SK-N-SH (cell line): ENCODE measurements around the gene TBPL2. TPM values are rescaled to one million over a fixed set of nuclear protein-coding genes. Genes with fewer than 3 reads are reported as not detected.

Experiments used
- CTCF ChIA-PET: fragments of 300-600, 350-600 bp; formaldehyde crosslinking; extraction: SDS; loops from one replicate; lab custom pipeline; 2021; lab: Yijun Ruan, JAX
- POLR2A ChIA-PET: fragments of 350-600 bp; sonication (Branson Sonifier 250); formaldehyde crosslinking; extraction: SDS; loops from one replicate; lab custom pipeline; 2020; ENCODE audit warnings: antibody characterized with exemption, inconsistent platforms; lab: Yijun Ruan, JAX
- DNase-seq: peaks from one replicate; pipeline ENCODE4 v3.0.0; 2012
- H2AFZ ChIP-seq: fragments of 200-600 bp; sonication (generic); 2 replicates; pipeline ENCODE4 v1.8.1; 2016; ENCODE audit warnings: antibody characterized with exemption, mild to moderate bottlenecking, low read depth
- H3F3A ChIP-seq: fragments of 200-600 bp; sonication (generic); replicated peaks from 2 replicates; pipeline ENCODE3; 2016; ENCODE audit warnings: antibody characterized with exemption, mild to moderate bottlenecking; ENCODE audit not compliant: insufficient read depth
- H3K27ac ChIP-seq, 2 experiments: fragments of 200-500 bp in 1 of 2; fragments of 200-600 bp in 1 of 2; sonication (Bioruptor generic) in 1 of 2; sonication (generic), shearing (Covaris generic) in 1 of 2; 2 replicates each; pipeline versions ENCODE4 v1.5.1 to v1.6.1; 2014 to 2016; ENCODE audit warnings: low read depth in 2 of 2, inconsistent platforms in 1 of 2, low read length in 1 of 2, mild to moderate bottlenecking in 1 of 2, mixed read lengths in 1 of 2
- H3K27me3 ChIP-seq: fragments of 200-600 bp; sonication (generic), shearing (Covaris generic); 2 replicates; pipeline ENCODE4 v1.6.1; 2016; ENCODE audit warnings: mixed run types; ENCODE audit not compliant: insufficient read depth
- H3K36me3 ChIP-seq, 2 experiments: fragments of 200-500 bp in 1 of 2; fragments of 200-600 bp in 1 of 2; sonication (Bioruptor generic) in 1 of 2; sonication (generic) in 1 of 2; replicated peaks in 1 of 2; 2 replicates each; pipeline versions ENCODE3 to v1.5.1; 2014 to 2016; ENCODE audit warnings: low read length in 1 of 2, mild to moderate bottlenecking in 1 of 2; ENCODE audit not compliant: insufficient read depth in 2 of 2, control insufficient read depth in 1 of 2
- H3K4me1 ChIP-seq, 2 experiments: fragments of 200-500 bp in 1 of 2; fragments of 200-600 bp in 1 of 2; sonication (Bioruptor generic) in 1 of 2; sonication (generic), shearing (Covaris generic) in 1 of 2; 2 replicates each; pipeline versions ENCODE4 v1.5.1 to v1.6.1; 2014 to 2016; ENCODE audit warnings: low read depth in 1 of 2, low read length in 1 of 2, mixed run types in 1 of 2; ENCODE audit not compliant: insufficient read depth in 2 of 2, control insufficient read depth in 1 of 2
- H3K4me2 ChIP-seq: fragments of 200-600 bp; sonication (generic), shearing (Covaris generic); 2 replicates; pipeline ENCODE4 v1.6.1; 2017; ENCODE audit warnings: mixed run types
- H3K4me3 ChIP-seq, 2 experiments: fragments of 200-500 bp in 1 of 2; fragments of 200-600 bp in 1 of 2; sonication (Bioruptor generic) in 1 of 2; sonication (generic), shearing (Covaris generic) in 1 of 2; 2 replicates each; pipeline versions ENCODE4 v1.5.1 to v1.8.1; 2014 to 2016; ENCODE audit warnings: low read depth in 2 of 2, inconsistent platforms in 1 of 2, low read length in 1 of 2, mild to moderate bottlenecking in 1 of 2, mixed read lengths in 1 of 2, moderate library complexity in 1 of 2
- H3K79me2 ChIP-seq: fragments of 200-600 bp; sonication (generic); 2 replicates; pipeline ENCODE4 v1.8.1; 2017; ENCODE audit warnings: mild to moderate bottlenecking; ENCODE audit not compliant: insufficient read depth
- H3K9ac ChIP-seq: fragments of 200-600 bp; sonication (generic); 2 replicates; pipeline ENCODE4 v1.6.1; 2017; ENCODE audit warnings: mixed run types
- H3K9me2 ChIP-seq: fragments of 200-600 bp; sonication (generic); 2 replicates; pipeline ENCODE4 v1.6.1; 2017; ENCODE audit warnings: mixed run types
- H3K9me3 ChIP-seq: fragments of 200-600 bp; sonication (generic); 2 replicates; pipeline ENCODE4 v1.6.1; 2017; ENCODE audit warnings: mixed run types, mild to moderate bottlenecking, moderate library complexity
- H4K20me1 ChIP-seq: fragments of 200-600 bp; sonication (generic); 2 replicates; pipeline ENCODE4 v1.6.1; 2017; ENCODE audit warnings: mild to moderate bottlenecking, mixed run types; ENCODE audit not compliant: insufficient read depth
- CHD2 ChIP-seq: fragments of 150-350 bp; IDR thresholded peaks from 2 replicates; pipeline ENCODE4 v1.6.1; 2018; ENCODE audit warnings: low read length; ENCODE audit not compliant: partially characterized antibody
- CTCF ChIP-seq: fragments of 200-600 bp; sonication (generic); IDR thresholded peaks from 2 replicates; pipeline ENCODE4 v1.6.1; 2017; ENCODE audit warnings: antibody characterized with exemption, mild to moderate bottlenecking, moderate library complexity
- ELF1 ChIP-seq: IDR thresholded peaks from 2 replicates; pipeline ENCODE4 v1.4.0; 2012
- EP300 ChIP-seq, 2 experiments: IDR thresholded peaks; 2 replicates each; pipeline versions ENCODE4 v1.4.0 to v1.6.1; 2012; ENCODE audit warnings: borderline replicate concordance in 1 of 2, low read depth in 1 of 2, low read length in 1 of 2
- FOSL2 ChIP-seq: IDR thresholded peaks from 2 replicates; pipeline ENCODE4 v1.4.0; 2012; ENCODE audit warnings: low read depth, mild to moderate bottlenecking, moderate library complexity, borderline replicate concordance
- FOXJ3 ChIP-seq: sonication (generic); formaldehyde crosslinking; IDR thresholded peaks from 2 replicates; pipeline ENCODE4 v1.5.1; 2020; ENCODE audit warnings: mild to moderate bottlenecking, missing genetic modification reagents
- FOXM1 ChIP-seq: IDR thresholded peaks from 2 replicates; pipeline ENCODE4 v1.4.0; 2012; ENCODE audit warnings: low read depth, mild to moderate bottlenecking
- GABPA ChIP-seq: IDR thresholded peaks from 2 replicates; pipeline ENCODE4 v1.4.0; 2012; ENCODE audit warnings: low read depth, mild to moderate bottlenecking
- GATA2 ChIP-seq: sonication (generic); formaldehyde crosslinking; IDR thresholded peaks from 2 replicates; pipeline ENCODE4 v1.5.0; 2020; ENCODE audit warnings: mild to moderate bottlenecking, missing genetic modification reagents
- MEF2A ChIP-seq: IDR thresholded peaks from 2 replicates; pipeline ENCODE4 v1.4.0; 2012; ENCODE audit warnings: low read depth, borderline replicate concordance
- MXI1 ChIP-seq: IDR thresholded peaks from 2 replicates; pipeline ENCODE4 v1.6.1; 2012; ENCODE audit warnings: mild to moderate bottlenecking, low read depth, low read length, improper control_type of control experiment
- NFIC ChIP-seq: IDR thresholded peaks from 2 replicates; pipeline ENCODE4 v1.4.0; 2012; ENCODE audit warnings: borderline replicate concordance
- NRF1 ChIP-seq: IDR thresholded peaks from 2 replicates; pipeline ENCODE4 v1.6.1; 2012; ENCODE audit warnings: low read depth, mild to moderate bottlenecking, low read length
- POLR2AphosphoS5 ChIP-seq: IDR thresholded peaks from 2 replicates; pipeline ENCODE4 v1.6.1; 2012; ENCODE audit warnings: low read depth, low read length
- RAD21 ChIP-seq: IDR thresholded peaks from 2 replicates; pipeline ENCODE4 v1.6.1; 2012; ENCODE audit warnings: mild to moderate bottlenecking, low read length
- RXRA ChIP-seq: IDR thresholded peaks from 2 replicates; pipeline ENCODE4 v1.4.0; 2012; ENCODE audit warnings: low read depth, mild to moderate bottlenecking, borderline replicate concordance
- SMC3 ChIP-seq: IDR thresholded peaks from 2 replicates; pipeline ENCODE4 v1.6.1; 2012; ENCODE audit warnings: low read depth, low read length, improper control_type of control experiment
- TAF1 ChIP-seq: IDR thresholded peaks from 2 replicates; pipeline ENCODE4 v1.6.1; 2012; ENCODE audit warnings: low read depth, mild to moderate bottlenecking, low read length, moderate library complexity, borderline replicate concordance
- TCF12 ChIP-seq: IDR thresholded peaks from 2 replicates; pipeline ENCODE4 v1.4.0; 2012
- TEAD4 ChIP-seq: IDR thresholded peaks from 2 replicates; pipeline ENCODE4 v1.4.0; 2012; ENCODE audit warnings: mild to moderate bottlenecking, borderline replicate concordance; ENCODE audit not compliant: insufficient read depth
- USF1 ChIP-seq: IDR thresholded peaks from 2 replicates; pipeline ENCODE4 v1.4.0; 2012; ENCODE audit warnings: low read depth, borderline replicate concordance
- ZBTB33 ChIP-seq: IDR thresholded peaks from 2 replicates; pipeline ENCODE4 v1.4.0; 2012; ENCODE audit warnings: low read depth, borderline replicate concordance
- WGBS: methylation state at CpG from one replicate; pipeline ENCODE4 v1.1.6; 2017; ENCODE audit warnings: low lambda C conversion rate; 5-methylcytosine and 5-hydroxymethylcytosine counted together
- polyA plus RNA-seq, 3 experiments: library from polyadenylated mRNA; depleted of rRNA; stranded (reverse); fragments of >200 nt; gene quantifications; 2 replicates each; pipeline ENCODE4 v1.2.3, GENCODE V29; 2012

TBPL2 gene
- polyA plus RNA-seq, 1 of the 3 experiments (the other 2 are of a cell fraction): not detected

GRCh38 chr14:55401751-55402150 lies 38.7 kb downstream of the TBPL2 start (continued):
- TF ChIP-seq TEAD4 (no peak), MEF2A (no peak), GABPA (no peak), CTCF (no peak), ELF1 (no peak)

GRCh38 chr14:55399852-55400251 lies 40.6 kb downstream of the TBPL2 start:
- WGBS: 77% methylated on average over 2 of the region's 2 CpGs
- no peak overlapping the region for H3K4me2 ChIP-seq
- H3K9me2 ChIP-seq: 0 out of 2 replicates have a peak, but pooled peaks cover 3% of the 10 kb centered on the region
- peak overlapping the region in 1 of 2 experiments; percentile 67; a peak in 1 of 4 replicates for H3K27ac ChIP-seq
- H3K27me3 ChIP-seq: no peaks in the 10 kb centered on the region
- peaks cover 21% of the 10 kb centered on the region for H4K20me1 ChIP-seq
- no peaks in the 10 kb centered on the region for H3F3A ChIP-seq
- DNase-seq: no peak
- ChIA-PET POLR2A (no interaction called here), CTCF (no interaction called here)
- H3K79me2 ChIP-seq: peaks cover 50% of the 10 kb centered on the region
- no peak overlapping the region for H3K9ac ChIP-seq
- no peak for TF ChIP-seq GATA2
- TF ChIP-seq FOSL2: no peak
- TF ChIP-seq USF1: no peak
- no peak for TF ChIP-seq CHD2
- TF ChIP-seq ZBTB33: no peak
- TF ChIP-seq RXRA: no peak
- peaks cover 7 to 13% of the 10 kb centered on the region in 2 experiments for H3K36me3 ChIP-seq
- H2AFZ ChIP-seq: no peak overlapping the region
- H3K4me3 ChIP-seq: no peak overlapping the region
- peaks cover 2 to 10% of the 10 kb centered on the region in 2 experiments; a peak in 3 of 4 replicates for H3K4me1 ChIP-seq
- H3K9me3 ChIP-seq: no peaks in the 10 kb centered on the region

- Histone ChIP-seq H3K27me3 (no peaks in the 10 kb centered on the region), H3K36me3 (peaks cover 10 to 20% of the 10 kb centered on the region in 2 experiments), H3K4me1 (peaks cover 2 to 10% of the 10 kb centered on the region in 2 experiments; a peak in 3 of 4 replicates), H3K79me2 (peaks cover 45% of the 10 kb centered on the region), H3K4me3 (no peak overlapping the region), H3K9me3 (no peaks in the 10 kb centered on the region), H3K27ac (peak overlapping the region in 1 of 2 experiments; percentile 67; a peak in 2 of 4 replicates), H3K4me2 (no peak overlapping the region), H3K9ac (no peak overlapping the region), H2AFZ (no peak overlapping the region), H3F3A (no peaks in the 10 kb centered on the region), H3K9me2 (0 out of 2 replicates have a peak, but pooled peaks cover 3% of the 10 kb centered on the region), H4K20me1 (peaks cover 21% of the 10 kb centered on the region)
- CTCF ChIA-PET: no interaction called here
- no peak for DNase-seq
- WGBS: 100% methylated on average over 1 of the region's 1 CpG
- POLR2A ChIA-PET: no interaction called here
- TF ChIP-seq POLR2AphosphoS5: no peak
- no peak for TF ChIP-seq FOSL2
- TF ChIP-seq MXI1: no peak
- no peak for TF ChIP-seq FOXJ3 (CRISPR knock-in tag)
- no peak for TF ChIP-seq TCF12
- TF ChIP-seq GATA2: no peak
- TF ChIP-seq TEAD4: no peak
- no peak for TF ChIP-seq SMC3
- TF ChIP-seq ELF1: no peak
- no peak for TF ChIP-seq TAF1
- no peak for TF ChIP-seq FOXM1
- no peak for TF ChIP-seq NRF1
- TF ChIP-seq NFIC: no peak
- TF ChIP-seq EP300 (IDR thresholded peaks at IDR 0.05; ENCODE audit: borderline replicate concordance in 1 of 2, low read depth in 1 of 2, low read length in 1 of 2): no peak
- no peak for TF ChIP-seq CHD2
- no peak for TF ChIP-seq USF1
- no peak for TF ChIP-seq RAD21
These were observed 41.2 kb downstream of the TBPL2 start for GRCh38 chr14:55399183-55399582.
